ENCODE measurements around the gene FBN1.

FBN1 gene

DNA sequence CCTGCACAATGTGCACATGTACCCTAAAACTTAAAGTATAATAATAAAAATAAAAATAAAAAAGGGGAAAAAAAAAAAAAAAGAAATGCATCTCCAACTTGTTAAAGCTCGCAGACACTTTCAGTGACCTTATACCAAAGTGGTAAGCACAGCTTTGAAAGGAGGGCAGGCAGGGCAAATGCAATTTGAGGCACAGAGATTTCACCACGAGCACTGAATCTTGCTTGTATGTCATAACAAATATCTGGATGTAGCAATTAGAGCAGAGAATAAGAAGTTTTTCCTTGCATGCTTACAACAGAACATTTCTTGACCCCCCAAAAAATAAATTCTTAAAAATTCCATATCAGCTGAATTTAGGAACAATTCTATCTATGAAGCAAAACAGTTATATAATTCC lies 66.5 kb downstream of the FBN1 start:
- no peak for DNase-seq

DNA sequence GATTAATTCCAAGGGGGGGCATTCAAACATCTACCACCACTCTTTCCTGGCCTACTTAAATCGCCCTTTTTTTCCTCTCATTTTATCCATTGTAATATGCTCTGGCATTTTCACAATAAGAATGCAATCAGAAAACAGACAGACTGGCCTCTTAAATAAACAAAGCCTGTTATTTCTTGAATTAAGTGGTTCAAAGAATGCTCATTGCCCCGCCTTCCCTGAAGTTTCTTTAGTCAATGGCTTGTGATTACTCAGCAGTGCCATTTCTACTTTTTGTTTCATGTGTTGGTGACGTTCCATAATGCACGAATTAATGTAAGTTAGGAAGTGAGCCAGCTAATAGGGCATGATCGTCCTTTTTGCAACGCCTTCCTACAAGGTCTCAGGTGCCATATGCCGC lies 68.0 kb downstream of the FBN1 start:
- DNase-seq = no peak

DNA sequence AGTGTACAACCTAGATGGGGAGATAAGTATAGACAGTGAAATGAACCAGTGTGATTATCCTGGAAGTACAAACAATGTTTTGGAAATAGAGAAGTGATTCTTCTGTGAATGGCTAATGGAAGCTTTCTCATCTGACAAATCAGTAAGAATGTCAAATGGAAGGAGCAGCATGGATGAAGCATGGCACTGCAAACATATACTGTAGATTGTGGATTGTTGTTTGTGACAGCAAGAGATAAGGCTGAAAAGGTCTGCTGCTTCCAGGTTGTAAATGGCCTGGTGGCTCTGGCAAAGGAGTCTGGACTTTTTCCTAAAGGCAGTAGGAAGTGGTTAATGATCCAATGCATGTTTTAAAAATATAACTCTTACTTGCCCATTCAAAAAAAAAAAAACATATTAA lies 71.3 kb downstream of the FBN1 start:
- DNase-seq = no peak

DNA sequence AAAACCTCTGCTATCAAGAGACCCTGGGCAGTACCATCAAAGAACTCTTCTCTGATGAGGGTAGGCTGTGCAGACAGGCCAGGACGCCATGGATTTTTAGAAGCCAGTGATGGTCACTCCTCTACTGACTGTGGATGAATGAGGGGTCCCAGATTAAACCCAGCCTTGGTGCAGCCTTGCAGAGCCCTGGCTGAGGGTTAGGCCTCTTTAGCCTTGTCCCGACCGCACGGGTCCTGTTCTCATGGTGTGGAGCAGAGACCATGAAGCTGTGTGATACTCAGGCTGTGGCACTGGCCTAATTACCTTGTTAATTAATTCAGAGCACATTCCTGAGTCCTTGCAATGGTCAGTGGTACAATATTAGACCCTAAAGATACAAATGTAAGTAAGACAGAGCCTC lies 71.7 kb downstream of the FBN1 start:
- DNase-seq = no peak

DNA sequence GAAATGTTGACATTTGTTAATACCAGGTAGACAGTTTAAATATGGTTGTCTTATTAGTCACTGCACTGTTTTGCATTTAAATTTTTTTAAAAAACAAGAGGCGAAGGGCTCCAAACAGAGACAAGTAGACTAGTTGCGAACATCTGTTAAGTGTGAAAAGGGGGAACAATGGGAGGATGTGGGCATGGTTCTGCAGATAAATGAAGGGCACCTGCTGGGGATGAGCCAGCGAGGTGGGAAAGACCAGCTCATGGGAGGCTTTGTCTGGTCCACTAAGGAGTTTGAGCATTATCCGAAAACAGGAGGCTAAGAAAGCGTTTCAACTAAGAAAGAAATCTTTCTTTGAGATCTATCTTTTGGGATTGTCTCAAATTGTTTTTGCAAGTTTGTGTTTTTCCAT lies 72.7 kb downstream of the FBN1 start:
- no peak for DNase-seq

DNA sequence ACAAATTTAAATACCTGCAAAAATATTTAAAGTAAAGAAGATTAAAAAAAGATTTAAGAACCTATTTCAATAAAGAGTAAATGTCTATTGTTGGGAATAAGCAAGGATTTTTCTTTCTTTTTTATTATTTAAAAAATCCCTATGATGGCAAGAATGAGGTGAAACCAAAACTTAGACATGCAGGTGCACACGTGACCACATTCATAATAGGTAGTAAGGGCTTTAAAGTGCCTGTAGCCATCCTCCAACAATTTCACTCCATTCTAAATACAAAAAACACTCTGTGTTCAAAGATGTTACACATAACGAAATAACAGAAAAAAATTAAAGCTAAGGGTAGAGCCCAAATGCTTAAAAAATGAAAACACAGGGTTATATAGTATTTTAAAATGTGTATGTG lies 74.0 kb downstream of the FBN1 start:
- DNase-seq = no peak

DNA sequence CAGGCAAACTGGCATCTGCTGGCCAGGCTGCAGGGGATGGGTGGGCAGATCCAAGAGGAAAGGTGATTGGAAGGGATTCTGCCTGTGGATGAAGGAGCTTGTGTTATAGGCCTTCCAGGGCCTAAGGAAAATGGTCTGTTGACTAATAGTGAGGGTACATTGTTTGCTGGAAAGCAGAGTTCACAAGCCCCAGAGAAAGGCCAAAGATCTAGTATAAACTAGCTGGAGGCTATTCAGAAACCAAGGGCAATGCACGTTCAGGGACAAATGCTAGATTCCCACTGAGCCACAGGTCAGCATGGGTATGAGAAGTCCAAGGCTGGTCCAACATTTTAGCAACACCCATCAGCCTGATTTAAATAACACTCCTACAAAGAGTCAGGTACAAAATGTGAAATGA lies 74.7 kb downstream of the FBN1 start:
- no peak for DNase-seq

DNA sequence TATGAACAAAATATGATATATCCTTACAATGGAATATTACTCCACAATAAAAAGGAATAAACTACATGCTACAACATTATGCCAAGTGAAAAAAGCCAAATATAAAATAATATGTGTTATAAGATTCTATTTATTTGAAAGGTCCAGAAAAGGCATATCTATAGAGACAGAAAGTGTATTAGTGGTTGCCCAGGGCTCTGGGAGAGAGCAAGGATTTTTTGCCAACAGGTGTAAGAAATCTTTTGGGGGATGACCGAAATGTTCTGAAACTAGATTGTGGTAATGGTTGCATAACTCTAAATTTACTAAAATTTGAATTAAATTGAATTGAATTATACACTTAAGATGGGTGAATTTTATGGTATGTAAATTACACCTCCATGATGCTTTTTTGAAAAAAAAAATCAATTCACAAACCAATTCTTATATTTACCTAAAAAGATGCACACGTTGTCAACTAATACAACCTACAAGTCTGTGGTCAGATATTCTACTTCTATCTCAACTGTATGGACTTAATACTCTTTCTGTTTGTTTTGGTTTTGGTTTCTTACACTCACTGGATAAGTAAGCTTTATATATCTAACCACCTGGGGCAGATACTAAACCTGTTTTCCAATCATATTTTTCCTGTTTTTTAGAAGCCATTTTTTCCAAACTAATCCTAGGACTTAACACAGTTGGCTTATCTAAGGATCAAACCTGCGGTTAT lies 75.8 kb downstream of the FBN1 start:
- no peak for DNase-seq

DNA sequence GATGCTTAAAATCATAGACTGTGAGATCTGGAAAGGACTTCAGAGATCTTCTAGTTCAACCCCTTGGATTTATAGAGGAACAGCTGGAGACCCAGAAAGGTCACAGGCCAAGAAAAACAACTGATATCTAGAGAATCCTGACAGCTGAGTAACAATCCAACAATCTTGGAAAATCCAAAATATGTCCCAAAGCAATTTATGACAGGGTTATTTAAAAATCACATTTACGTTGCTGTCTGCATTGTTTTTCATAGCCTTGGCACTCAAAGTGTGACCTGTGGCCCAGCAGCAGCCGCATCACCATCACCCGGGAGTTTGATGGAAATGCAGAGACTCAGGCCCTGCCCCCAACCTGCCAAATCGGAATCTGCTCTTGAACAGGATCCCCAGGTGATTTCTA lies 78.8 kb downstream of the FBN1 start:
- DNase-seq = no peak

DNA sequence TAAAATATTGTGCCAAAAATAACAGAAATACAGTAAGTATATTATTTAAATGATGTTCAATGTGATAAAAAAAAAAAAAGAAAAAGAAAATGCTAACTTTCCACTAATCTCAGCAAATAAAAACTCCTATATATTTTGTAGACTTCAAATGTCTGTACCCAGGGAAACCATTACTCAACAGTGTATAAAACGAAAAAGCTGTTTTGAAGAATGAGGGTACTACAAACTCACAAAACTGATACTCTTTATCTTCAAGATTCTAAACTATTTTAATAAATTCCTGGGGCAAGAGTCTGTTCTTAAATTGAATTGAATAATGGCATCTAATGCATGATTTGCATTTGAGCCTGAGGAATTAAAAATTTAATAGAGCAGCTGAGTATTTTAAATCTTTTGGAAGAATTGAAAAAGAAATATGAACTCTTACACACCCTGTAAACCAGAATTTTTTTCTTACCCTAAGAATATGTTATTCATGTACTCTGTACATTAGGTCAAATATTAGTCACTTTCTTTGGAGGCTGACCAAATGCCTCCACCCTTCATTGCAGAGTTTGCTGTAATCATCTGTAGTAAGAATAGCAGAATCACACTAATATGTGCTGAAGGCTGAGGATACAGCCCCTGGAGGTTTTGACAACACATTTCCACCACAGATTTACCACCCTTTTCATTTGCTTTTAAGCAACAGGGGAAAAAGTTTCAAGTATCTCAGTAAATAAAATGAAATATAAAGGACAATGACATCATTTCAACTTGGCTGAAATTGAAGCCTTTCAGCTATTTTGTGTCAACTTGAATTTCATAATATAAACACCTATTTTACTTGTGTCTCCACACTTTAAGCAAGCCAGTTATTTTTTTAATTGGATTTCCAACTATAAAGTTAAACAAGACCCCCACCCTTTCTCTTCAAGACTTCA lies 79.7 kb downstream of the FBN1 start:
- no peak for DNase-seq

DNA sequence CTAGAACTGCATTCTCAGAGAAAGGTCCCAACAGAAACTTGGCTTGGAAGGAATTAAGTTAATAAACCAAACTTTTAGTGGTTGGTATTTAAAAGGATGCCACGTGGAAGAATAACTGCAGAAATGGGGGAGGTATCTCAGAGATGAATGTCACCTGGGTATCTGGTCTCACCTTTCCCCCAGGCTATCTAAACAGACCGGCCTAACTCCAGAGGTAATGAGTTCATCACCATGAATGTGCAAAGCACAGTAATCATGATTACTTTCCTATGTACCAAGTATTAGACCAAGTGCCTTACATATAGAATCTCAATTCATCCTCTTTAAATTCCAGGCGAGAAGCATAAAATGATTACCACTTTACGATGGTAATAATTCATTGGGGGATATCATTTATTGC lies 80.8 kb downstream of the FBN1 start:
- DNase-seq = no peak

DNA sequence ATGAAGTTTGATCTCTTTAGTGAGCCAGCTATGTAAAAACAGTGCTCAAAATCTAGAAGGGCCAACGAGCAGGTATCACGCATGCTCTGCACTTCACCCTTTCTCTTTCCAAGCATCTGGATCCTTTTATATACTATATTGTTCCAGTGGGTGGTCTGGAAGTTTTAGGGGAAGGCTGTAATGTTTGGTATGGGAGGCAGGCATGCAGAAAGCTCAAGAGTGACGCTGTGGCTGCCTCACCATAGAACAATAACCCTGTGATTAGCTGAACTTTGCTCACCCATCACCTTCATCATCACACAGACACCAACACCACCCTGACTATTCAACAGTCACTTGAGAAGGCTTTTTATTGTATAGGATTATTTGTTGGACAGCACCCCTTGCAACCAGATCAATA lies 81.6 kb downstream of the FBN1 start:
- no peak for DNase-seq

DNA sequence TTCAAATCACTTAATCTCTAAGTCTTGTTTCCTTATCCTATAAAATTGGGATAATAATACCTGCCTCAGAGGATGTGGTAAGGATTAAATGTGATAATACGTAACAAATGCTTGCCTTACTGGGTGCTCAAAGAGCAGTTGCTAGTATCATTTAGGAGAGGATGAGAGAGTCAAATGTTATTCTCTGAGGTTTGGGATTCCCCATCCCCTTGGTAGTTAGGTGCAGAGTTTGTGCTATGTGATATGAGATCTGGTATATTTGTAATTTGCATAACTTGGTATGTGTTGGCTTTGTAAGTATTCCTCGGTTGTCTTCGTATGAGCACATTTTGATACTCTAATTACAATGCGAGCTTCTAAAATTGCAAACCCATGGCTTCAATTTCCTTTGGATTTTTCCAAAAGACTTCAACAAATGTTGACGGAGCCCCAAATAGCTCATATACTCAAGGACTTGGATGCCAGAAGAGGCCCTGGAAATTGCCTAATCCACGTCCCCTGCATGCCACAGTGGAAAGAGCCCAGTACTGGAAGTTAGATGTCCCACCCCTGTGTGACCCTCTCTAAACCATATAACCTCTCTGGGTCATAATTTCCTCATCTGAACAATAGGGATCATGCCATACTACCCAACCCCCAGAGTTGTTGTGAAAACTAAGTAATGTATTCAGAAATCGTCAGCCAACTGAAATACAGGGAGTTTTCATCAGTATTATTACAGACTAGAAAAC lies 85.0 kb downstream of the FBN1 start:
- no peak for DNase-seq

DNA sequence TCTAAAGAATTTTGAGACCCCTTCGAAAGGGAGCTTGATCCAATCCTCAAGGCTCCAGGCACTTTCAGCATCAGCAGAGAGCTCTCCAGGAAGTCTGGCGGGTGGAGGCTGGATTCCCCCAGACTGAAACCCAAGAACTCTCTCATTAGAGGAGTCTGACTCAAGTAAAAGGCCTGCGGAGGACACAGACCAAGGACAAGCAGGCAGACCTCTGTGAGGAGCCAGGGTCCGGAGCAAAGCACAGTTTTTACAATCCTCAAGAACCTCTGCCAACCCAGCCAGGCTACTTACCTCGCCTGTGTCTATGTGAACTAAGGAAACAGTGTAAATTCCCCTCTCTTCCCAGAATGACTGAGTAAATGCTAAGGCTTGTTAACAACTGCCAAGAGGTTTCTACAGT lies 86.2 kb downstream of the FBN1 start:
- no peak for DNase-seq

DNA sequence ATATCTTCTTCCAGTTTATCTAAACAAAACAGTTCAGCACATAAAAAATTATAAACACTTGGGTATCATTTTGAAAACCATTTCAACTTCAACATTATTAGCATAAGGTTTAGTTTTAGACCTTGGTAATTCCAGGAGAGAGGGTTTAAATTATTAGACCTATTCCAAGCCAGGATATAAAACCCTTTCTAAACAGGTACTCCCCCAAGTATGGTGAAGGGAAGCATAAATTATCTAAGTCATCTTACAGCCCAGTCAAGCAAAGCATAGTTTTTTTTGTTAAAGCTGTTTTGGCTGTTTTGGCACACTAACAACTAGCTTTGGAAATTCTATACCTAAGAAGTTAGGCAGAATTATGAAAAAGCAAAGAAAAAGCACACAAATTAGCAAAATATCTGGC lies 87.3 kb downstream of the FBN1 start:
- no peak for DNase-seq

DNA sequence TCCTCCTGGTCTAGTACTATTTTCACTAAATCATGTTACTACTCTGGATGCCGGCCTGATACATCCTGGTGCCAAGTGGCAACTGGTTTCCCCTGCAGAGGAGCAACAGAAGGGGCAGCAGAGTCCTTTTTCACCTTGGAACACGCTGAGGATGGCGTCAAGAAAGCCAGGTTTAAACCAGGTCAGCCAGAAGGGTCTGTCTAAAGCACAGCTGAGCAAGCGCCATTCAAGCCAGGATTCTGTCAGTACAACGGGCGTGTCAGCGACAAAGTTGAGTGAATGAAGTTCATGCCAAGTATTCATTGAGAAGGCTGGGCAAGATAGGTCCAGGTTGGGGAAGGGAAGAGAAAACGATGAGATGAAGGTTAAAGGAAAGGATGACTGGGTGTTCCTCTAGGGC lies 88.2 kb downstream of the FBN1 start:
- DNase-seq = no peak

DNA sequence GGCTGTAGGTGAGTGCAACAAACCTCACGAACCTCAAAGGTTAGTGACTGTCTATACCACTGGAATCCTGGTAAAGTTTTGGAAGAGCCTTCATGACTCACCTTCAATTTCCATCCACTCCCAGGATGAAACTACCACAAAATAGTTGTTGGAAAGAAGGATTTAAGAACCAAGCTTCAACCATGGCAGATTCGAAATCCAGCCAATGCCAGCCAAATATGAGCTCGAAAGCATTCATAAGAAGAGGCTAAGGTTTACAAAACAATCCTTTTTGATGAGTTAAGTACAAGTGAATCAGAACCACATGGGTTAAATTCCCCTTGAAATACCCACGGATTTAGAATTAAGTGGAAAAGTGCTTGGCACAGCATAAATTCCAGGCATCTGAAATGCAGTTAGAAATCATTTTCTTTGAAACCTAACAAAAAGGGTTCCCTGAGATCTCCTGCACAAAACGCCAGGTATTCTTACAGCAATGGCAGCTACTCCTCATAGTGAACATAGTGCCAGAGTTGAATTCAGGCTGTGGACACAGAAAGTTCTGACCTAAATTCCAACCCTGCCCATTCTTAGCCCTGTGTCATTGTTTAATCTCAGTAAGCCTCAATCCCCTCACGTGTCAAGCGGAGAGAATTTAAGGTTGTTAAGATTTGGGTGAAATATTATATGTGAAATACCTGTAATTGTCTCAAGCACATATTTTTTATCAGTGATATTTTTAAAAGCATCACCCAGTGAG lies 89.2 kb downstream of the FBN1 start:
- DNase-seq = no peak

DNA sequence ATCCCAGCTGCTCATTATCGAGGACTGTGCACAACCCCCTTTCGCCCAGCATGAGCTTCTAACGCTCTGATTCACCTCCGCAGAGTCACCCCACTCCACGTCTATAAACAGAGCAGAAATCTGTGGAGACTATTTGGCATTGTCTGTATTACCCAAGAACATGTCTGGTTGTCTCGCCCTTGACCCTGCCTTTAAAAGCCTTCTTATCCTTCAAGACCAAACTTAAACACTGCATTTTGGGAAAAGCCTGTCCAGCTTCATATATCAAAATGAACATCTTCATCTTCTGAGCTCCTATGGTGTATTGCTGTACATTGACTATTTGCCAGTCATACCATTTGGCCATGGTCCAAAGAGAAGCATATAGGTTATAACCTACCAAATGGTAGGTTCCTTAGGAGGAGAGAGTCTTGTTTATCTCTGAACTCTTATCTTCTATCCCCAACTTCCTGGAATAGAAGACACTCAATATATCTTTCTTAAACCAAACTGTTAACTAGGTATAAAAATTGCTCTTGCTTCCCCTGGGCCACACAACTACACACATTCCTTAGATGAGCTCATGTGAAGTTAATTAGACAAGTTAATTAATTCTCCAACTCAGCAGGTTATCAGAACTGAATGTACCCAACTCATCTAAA lies 90.1 kb downstream of the FBN1 start:
- DNase-seq = no peak

DNA sequence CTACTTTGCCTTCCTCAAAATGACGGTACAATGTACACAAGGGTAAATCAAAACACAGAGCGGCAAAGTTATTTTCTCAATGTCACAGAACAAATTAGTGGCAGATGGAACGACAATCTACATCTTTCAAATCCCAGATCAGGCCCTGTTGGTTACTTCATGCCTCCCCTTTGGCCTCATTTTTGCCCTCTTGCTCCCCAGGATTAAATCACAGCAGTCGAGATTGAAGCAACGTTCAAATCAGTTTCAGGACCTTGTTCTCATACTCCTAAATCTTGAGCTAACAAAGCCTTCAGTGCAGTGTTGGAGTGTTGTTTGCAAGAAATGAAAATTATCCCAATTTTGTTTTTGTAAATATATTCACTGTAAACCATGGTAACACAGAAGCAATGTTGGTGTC lies 91.4 kb downstream of the FBN1 start:
- no peak for DNase-seq

DNA sequence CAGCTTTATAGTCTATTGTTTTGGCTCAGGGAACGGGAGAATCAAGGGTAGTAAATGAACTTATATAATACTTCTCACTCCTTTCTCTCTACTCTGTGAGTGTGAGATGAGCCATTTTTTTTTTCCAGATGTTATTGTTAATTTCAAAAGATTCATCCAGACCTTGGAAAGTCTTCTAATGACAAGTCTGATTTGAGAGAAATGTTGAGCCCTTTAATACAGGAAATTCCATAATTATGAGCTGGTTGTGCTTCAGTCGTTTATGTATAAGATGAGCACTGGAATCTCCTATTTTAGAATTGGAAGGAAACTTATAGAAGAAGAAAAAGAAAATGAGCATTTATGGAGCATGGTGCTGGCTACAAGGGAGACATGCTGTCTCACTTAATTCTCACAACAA lies 92.0 kb downstream of the FBN1 start:
- DNase-seq = no peak

DNA sequence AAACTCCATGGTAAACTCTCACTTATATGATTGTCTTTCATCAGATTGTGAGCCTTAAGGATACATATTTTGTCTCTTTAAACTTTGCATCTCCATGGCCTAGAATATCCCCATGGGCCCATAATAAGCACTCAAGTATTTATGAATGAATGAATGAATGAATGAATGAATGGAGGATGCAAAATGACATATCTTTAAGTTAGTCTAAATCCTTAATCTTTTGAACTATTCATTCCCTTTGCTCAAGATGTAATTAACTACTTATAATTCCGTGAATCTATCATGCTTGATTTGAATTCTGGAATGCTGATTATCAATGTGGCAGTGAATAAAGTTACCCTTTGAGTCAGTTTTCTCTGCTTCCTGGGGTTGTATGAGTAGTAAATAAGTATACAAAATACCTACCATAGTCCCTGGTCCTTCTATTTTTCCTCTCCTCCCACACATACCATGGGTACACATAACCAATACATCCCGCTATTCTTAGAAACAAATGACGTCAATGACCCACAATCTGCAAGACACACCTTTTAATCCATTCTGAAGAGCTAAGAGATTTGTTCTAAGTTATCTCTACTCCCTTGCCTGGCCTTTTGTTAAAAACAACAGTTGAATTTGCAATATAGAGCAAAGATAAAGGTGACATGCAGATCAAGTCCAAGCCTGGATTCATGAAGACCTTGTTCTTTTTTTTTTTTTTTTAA lies 94.5 kb downstream of the FBN1 start:
- no peak for DNase-seq

DNA sequence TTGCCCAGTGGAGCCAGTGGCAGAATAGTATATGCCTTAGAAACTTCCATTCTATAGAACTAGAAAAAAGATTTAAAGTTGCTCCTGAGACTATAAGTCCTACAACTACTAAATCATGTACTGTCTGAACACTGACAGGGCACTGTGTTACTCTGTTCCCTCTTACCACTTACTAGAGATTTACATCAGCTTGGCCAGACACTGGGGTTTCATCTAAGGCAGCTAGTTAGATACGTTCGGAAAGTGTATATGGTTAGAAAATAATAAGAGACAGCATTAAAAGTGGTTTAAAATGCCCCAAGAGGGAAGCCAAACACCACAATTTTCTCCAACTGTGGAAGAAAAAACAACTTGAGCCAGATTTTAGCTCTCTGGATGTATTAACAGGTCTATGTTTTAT lies 97.1 kb downstream of the FBN1 start:
- DNase-seq = no peak
